ENCODE results near the gene PSME1. TPM values are rescaled to one million over a fixed set of nuclear protein-coding genes. Genes with fewer than 3 reads are reported as not detected.
A peak's percentile ranks its signal among the peaks of the same experiment; 100 is the strongest.

PSME1 gene
- total and polyA plus RNA-seq, 2 of the 13 experiments (the other 11 are each of a cell fraction or from before 2014, with no cell fraction given) = 159 to 608 TPM

GRCh38 chr14:24130717-24131548, 5.1 kb upstream of the PSME1 start (continued):
- TF ChIP-seq SMAD1 (CRISPR knock-in tag; IDR thresholded peaks at IDR 0.05; ENCODE audit: borderline replicate concordance, low read depth) (peak; percentile 32; the same call in 1 of the 2 replicates), FOXJ3 (CRISPR knock-in tag; IDR thresholded peaks at IDR 0.05; ENCODE audit: borderline replicate concordance) (no peak), TMF1 (CRISPR knock-in tag; IDR thresholded peaks at IDR 0.05; ENCODE audit: low read depth) (no peak), AHR (CRISPR knock-in tag; IDR thresholded peaks at IDR 0.05) (0 out of 2 replicates have a peak, but pooled peaks have one; percentile 78), PAWR (CRISPR knock-in tag; IDR thresholded peaks at IDR 0.05; ENCODE audit: borderline replicate concordance) (no peak), NCOA2 (CRISPR knock-in tag; IDR thresholded peaks at IDR 0.05) (peak; percentile 64; the same call in 1 of the 2 replicates), HIC2 (CRISPR knock-in tag; IDR thresholded peaks at IDR 0.05; ENCODE audit: low read depth) (peak; percentile 64), THYN1 (CRISPR knock-in tag; IDR thresholded peaks at IDR 0.05; ENCODE audit: borderline replicate concordance, low read depth) (no peak), ZNF543 (CRISPR knock-in tag; IDR thresholded peaks at IDR 0.05) (no peak), TBP (CRISPR knock-in tag; IDR thresholded peaks at IDR 0.05) (no peak), ZNF839 (CRISPR knock-in tag; IDR thresholded peaks at IDR 0.05; ENCODE audit: borderline replicate concordance) (peak; percentile 53; the same call in 1 of the 2 replicates), SMARCE1 (IDR thresholded peaks at IDR 0.05; ENCODE audit: borderline replicate concordance) (no peak), TRIM24 (CRISPR knock-in tag; IDR thresholded peaks at IDR 0.05) (no peak), ZFP1 (CRISPR knock-in tag; IDR thresholded peaks at IDR 0.05) (peak; percentile 41; the same call in 1 of the 2 replicates), ZBTB40 (IDR thresholded peaks at IDR 0.05) (no peak), ZBTB40 (CRISPR knock-in tag; IDR thresholded peaks at IDR 0.05) (0 out of 2 replicates have a peak, but pooled peaks have one; percentile 36), ZNF121 (CRISPR knock-in tag; IDR thresholded peaks at IDR 0.05) (no peak), ZNF333 (CRISPR knock-in tag; IDR thresholded peaks at IDR 0.05; ENCODE audit: borderline replicate concordance) (0 out of 2 replicates have a peak, but pooled peaks have one; percentile 29), MIER2 (CRISPR knock-in tag; IDR thresholded peaks at IDR 0.05) (no peak), RBAK (CRISPR knock-in tag; IDR thresholded peaks at IDR 0.05) (no peak)

All from HepG2 (cell line).